Dermis blood vessel endothelial cell (primary cell): ENCODE results near the gene SF3B3. TPM values are rescaled to one million over a fixed set of nuclear protein-coding genes. Genes with fewer than 3 reads are reported as not detected.

ENCODE experiments used
- DNase-seq: peaks from one replicate; pipeline ENCODE4 v3.0.0; 2010
- total RNA-seq: library from RNA; depleted of rRNA; stranded (reverse); fragments of >200 nt; gene quantifications from 2 replicates; pipeline ENCODE4 v1.2.3, GENCODE V29; 2014

The SF3B3 gene
- total RNA-seq = 96.3 and 148 TPM in 2 replicates

DNA sequence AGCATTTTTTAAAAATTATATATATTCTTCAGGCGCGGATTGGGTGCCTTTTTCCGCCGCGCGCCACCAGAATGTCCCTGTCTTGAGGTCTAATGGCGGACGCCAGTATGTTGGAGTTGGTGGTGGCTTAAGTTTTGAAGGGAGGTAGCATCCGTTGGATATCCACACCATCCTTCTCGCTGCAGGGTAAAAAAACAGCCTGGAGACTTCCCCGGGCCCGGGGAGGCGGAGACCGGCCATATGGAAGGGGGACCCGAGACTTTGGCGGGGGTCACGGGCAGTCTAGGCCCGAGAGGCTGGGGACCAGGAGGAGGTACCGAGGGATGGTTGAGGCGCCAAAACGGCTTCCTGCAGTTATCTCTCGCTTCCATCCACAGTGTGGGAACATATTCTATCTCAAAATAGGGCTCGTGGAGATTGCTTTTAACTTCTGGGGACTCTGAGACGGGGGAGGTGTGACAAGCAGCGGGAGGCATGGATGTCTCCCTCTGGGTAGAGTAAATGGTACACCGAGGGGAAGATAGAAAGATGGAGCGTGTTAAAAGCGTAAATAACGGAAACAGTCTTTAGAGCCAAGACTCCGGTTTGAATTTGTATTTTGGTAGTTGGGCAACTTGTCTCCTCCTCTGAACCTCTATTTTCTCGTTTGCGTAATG is at the start of gene SF3B3:
TSS of gene SF3B3 (plus strand) at position 74 of the 656 bp plus-strand sequence. CDS start 2,841 bp downstream, outside the sequence.
- no peak for DNase-seq

DNA sequence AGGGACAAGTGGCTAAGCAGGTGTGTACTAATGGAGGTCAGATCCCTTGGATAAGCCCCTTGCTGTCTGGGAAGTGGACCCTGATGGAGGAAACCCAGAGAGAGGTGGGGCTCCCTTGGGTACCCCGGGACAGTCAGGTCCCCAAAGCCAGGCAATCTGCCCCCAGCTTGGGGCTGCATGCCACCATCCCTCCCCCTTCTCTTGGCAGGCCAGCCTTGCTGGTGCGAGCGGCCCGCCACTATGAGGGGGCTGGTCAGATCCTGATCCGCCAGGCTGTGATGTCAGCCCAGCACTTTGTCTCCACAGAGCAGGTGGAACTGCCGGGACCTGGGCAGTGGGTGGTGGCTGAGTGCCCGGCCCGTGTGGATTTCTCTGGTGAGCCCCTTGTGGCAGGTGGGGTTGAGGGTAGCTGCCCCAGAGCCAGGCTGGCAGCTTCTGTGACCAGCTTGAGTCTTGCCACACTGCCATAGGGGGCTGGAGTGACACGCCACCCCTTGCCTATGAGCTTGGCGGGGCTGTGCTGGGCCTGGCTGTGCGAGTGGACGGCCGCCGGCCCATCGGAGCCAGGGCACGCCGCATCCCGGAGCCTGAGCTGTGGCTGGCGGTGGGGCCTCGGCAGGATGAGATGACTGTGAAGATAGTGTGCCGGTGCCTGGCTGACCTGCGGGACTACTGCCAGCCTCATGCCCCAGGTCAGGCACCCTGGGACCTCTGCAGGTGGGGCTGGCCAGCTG is 49.1 kb upstream of the SF3B3 start:
- no peak for DNase-seq

DNA sequence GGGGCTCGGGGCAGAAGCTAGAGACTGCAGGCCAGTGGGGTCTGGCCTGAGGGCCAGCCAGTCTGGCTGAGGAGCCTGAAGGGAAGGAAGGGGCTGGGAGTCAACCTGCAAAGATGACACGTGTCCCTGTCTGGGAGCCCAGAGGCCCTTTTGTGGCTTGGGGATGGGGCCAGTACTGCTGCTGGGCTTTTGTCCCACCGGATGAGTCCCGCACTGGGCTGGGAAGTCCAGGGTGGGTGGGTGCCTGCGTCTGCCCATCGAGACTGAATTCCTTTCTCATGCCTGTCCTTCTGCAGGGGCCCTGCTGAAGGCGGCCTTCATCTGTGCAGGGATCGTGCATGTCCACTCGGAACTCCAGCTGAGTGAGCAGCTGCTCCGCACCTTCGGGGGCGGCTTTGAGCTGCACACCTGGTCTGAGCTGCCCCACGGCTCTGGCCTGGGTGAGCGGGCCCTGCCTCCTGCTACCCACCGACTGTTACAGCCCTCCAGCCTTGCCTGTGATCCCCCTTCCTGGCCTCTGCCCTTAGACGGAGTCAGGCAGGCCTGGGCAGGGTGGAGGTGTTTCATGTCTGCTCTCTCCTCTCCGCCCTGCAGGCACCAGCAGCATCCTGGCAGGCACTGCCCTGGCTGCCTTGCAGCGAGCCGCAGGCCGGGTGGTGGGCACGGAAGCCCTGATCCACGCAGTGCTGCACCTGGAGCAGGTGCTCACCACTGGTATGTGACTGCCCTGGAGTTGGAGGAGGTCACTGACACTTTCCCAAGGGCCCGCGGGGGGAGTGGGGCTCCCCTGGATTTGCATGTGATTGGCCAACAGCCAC is 48.4 kb upstream of the SF3B3 start:
- no peak for DNase-seq

GRCh38 chr16:70476272-70477020 is 47.2 kb upstream of the SF3B3 start:
- DNase-seq = peak; percentile 85

DNA sequence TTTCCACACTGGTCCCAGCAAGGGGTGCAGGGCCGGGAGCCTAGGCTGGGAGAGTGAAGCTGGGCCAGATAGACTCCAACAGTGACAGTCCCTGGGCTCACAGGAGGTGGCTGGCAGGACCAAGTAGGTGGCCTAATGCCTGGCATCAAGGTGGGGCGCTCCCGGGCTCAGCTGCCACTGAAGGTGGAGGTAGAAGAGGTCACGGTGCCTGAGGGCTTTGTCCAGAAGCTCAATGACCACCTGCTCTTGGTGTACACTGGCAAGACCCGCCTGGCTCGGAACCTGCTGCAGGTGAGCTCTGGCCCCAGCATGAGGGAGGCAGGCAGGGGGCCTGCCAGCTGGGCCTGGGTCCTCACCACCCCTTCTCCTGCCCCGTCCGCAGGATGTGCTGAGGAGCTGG is 45.4 kb upstream of the SF3B3 start:
- DNase-seq = no peak

- DNase-seq = peak; percentile 44
These were observed 44.7 kb upstream of the SF3B3 start for GRCh38 chr16:70478912-70479341.

DNA sequence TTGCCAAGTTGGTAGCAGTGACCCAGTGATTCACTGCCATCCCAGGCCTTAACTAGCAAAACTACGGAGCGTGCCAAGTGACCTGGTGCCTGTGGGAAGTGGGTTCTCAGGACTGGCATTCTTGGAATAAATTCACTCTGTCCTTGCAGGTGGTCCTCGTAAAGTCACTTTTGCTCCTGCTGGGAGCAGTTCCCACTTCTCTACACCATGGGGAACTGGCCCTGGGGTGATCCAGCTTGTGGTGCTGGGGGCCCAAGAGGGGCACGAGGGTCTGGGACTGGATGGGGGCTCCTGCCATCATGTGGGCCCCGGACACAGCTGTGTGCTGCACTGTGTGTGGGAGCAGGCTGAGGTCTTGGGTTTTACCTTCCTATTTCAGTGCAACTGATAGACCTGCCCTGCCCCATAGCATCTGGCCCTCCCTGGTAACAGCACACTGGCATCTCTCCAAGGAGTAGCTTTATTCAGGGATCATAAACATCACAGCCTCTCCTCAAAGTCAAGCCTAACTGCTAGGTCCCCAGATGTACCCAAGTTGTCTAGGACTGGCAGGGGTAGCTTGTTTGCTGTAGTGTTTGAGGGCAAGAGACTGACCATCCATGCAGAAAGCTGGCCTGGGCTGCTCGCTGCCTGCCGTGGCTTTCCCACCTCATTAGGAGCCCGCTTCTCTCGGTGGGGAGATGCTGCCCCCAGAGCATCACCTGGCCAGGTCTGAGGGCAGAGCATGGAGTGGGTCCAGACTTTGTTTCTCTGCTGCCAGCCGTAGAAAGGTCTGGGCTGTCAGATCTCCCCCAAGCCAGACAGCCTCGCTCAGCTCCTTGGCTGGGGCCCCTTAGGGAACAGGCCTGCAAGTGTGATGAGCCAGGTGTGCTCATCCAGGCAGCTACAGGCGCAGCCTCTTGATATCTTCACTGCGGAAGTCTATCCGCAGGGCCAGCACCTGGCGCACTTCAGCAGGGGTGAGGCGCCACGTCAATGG is 43.2 kb upstream of the SF3B3 start:
- no peak for DNase-seq

- no peak for DNase-seq
These were observed 41.6 kb upstream of the SF3B3 start for GRCh38 chr16:70481929-70482536.

- no peak for DNase-seq
These were observed 41.0 kb upstream of the SF3B3 start for GRCh38 chr16:70482624-70483023.

GRCh38 chr16:70483426-70483825 is 40.2 kb upstream of the SF3B3 start:
- no peak for DNase-seq

DNA sequence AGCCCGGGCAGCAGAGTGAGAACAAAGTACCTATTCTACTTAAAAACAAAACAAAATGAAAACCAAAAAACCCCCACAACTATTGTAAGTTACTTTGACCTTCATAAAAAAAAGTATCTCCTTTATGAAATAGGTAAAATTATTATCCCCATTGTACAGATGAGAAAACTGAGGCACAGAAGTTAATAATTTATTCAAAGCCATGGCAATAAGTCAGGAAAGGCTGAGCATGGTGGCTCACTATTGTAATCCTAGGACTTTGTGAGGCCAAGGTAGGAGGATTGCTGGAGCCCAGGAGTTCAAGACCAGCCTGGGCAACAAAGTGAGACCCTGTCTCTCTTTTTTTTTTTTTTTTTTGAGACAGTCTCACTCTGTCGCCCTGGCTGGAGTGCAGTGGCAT is 38.7 kb upstream of the SF3B3 start:
- DNase-seq = no peak

- peak; percentile 43 for DNase-seq
These were observed 33.4 kb upstream of the SF3B3 start for GRCh38 chr16:70490261-70490660.

DNA sequence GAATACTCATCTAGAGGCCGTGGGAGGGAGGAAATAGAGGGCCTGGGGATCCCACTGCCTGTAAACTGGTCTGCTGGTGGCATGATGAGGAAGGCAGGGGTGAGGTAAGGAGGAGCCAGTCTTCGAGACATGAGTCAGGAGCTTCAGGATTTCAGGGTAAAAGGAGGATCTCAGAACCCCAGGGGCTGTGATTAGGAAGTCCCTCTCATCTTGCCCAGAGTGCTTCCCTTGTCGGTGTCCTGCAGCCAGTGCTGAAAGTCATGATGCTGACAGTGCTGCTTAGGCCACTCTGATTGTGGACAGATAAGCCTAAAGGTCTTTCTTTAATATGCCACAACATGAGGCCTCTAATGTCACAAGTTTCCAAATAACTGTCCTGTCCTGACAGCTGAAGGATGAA is 29.8 kb upstream of the SF3B3 start:
- DNase-seq = no peak

DNA sequence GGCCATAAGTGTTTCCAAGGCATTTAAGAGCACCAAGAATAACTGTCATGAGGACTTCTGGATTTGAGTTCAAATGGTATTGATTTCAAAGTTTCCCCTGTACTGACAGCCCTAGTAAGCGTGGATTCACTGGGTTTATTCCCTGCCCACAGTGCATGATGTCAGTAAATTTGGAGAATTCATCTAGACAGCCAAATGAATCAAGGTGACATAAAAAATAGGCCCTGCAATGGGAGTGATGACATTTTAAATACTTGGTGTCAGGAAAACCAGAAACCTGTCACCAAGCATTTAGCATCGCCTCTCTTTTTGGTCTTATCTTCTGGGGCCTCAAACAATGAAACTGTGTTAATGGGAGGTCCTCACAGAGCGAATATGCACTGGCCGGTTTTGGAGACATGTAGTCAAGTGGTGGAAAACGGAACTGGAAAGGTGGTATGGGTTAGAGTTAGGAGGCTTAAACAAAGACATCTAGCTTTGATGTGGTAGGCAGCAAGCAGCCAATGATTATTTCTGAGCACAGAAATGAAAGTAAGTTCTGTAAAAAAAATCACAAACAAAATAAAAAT is 29.3 kb upstream of the SF3B3 start:
- no peak for DNase-seq

DNA sequence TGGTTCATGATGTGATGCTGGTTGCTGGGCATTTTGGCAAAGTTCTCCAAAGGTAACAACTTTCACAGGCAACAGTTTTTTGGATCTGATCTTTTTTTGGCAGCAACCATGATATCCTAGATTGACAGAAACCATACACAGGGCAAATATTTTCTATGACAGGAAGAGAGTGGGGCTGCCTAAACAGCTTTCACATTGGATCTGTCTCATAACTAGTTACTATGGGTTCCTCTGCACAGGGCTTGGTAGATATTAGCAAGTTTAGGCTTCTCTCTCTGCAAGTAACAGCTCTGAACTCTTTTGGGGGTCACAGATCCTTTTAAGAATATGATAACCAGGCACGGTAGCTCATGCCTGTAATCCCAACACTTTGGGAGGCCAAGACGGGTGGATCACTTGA is 28.8 kb upstream of the SF3B3 start:
- no peak for DNase-seq

DNA sequence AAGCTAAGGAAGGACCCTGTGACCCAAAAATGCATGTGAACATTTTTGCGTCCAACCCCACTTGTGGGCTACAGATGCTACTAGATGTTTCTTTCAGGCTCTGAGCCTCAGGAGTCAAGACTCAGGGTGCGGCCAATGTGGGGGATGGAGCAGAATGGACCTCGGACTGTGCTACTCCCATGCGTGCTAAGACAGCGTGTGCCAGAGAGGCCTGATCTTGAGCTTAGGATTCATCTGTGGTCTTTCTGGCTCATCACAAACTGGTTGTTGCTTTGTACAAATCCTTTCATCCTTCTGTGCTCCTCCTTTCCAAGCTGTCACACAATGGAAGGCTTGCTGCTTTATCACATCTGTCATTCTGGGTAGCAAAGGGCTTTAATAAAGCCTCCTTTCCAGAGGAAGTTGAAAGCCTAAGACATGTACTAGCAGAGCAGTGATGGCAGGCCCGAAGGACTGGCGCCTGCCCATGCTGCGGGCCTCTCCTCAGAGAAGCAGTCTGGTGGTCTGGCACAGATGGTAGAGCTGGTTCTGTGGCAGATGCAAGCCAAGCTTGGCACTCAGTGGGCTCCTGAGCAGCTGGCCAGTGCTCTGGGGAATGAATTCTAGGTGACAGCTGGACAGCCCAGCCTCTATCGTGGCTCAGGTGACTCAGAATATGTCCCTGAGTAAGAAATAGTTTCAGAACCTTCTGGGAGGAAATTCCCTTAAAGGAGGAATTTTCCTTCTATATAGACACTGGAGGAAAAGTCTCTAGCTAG is 28.0 kb upstream of the SF3B3 start:
- no peak for DNase-seq

GRCh38 chr16:70496513-70496912 is 27.1 kb upstream of the SF3B3 start:
- DNase-seq = no peak

GRCh38 chr16:70508752-70509151 is 14.9 kb upstream of the SF3B3 start:
- peak; percentile 60 for DNase-seq

GRCh38 chr16:70510216-70510615 is 13.4 kb upstream of the SF3B3 start:
- DNase-seq = no peak

- DNase-seq = no peak
These were observed 11.8 kb upstream of the SF3B3 start for GRCh38 chr16:70511833-70512232.
